ENCODE data around the gene C4BPB.

Gene C4BPB

DNA sequence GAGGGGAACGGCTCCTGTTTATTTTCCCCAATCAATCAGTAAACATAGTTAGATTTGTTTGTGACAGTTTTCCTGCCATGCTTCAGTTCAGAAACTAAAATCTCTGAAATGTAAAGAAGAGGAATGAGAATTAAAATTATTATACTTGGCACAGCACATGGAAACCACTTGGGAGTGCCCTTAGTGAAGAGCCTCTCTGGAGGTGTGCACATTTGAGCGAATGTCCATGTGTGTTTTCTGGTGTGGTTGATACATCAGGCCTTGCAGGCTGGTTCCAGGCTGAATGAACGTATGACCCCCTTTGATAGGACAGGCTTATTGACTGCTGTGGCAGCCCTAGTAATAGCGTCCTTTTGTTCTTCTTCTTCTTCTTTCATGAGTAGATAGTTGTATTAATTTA is 42.5 kb downstream of the C4BPB start:
- H3K36me3 ChIP-seq (ENCODE audit: control insufficient read depth in 2 of 2, insufficient read depth in 2 of 2, low read length in 2 of 2): no peaks in the 10 kb centered on the region
- no peaks in the 10 kb centered on the region for H3K4me1 ChIP-seq (ENCODE audit: control insufficient read depth in 2 of 2, insufficient read depth in 2 of 2, low read length in 2 of 2)
- H3K9me3 ChIP-seq (ENCODE audit: control insufficient read depth in 2 of 2, low read length in 2 of 2): peaks cover 4 to 5% of the 10 kb centered on the region in 2 donors
- H3K4me3 ChIP-seq (ENCODE audit: low read length in 2 of 2): no peak overlapping the region
- no peak overlapping the region for H3K27ac ChIP-seq (ENCODE audit: low read depth in 2 of 2, low read length in 2 of 2)
- no peak overlapping the region for H3K9ac ChIP-seq (ENCODE audit: low read depth in 1 of 2, low read length in 2 of 2)
- no peaks in the 10 kb centered on the region for H3K27me3 ChIP-seq (ENCODE audit: control insufficient read depth in 2 of 2, insufficient read depth in 2 of 2, low read length in 2 of 2)

GRCh38 chr1:207134581-207134980 is 45.9 kb downstream of the C4BPB start:
- Histone ChIP-seq H3K36me3 (ENCODE audit: control insufficient read depth in 2 of 2, insufficient read depth in 2 of 2, low read length in 2 of 2) (no peaks in the 10 kb centered on the region), H3K9me3 (ENCODE audit: control insufficient read depth in 2 of 2, low read length in 2 of 2) (peaks cover 0 to 3% of the 10 kb centered on the region in 2 donors), H3K27me3 (ENCODE audit: control insufficient read depth in 2 of 2, insufficient read depth in 2 of 2, low read length in 2 of 2) (no peaks in the 10 kb centered on the region), H3K4me1 (ENCODE audit: control insufficient read depth in 2 of 2, insufficient read depth in 2 of 2, low read length in 2 of 2) (no peaks in the 10 kb centered on the region), H3K4me3 (ENCODE audit: low read length in 2 of 2) (no peak overlapping the region), H3K27ac (ENCODE audit: low read depth in 2 of 2, low read length in 2 of 2) (no peak overlapping the region), H3K9ac (ENCODE audit: low read depth in 1 of 2, low read length in 2 of 2) (no peak overlapping the region)

- Histone ChIP-seq H3K27ac (ENCODE audit: low read depth in 2 of 2, low read length in 2 of 2) (no peak overlapping the region), H3K4me1 (ENCODE audit: control insufficient read depth in 2 of 2, insufficient read depth in 2 of 2, low read length in 2 of 2) (no peaks in the 10 kb centered on the region), H3K36me3 (ENCODE audit: control insufficient read depth in 2 of 2, insufficient read depth in 2 of 2, low read length in 2 of 2) (no peaks in the 10 kb centered on the region), H3K9me3 (ENCODE audit: control insufficient read depth in 2 of 2, low read length in 2 of 2) (no peaks in the 10 kb centered on the region), H3K27me3 (ENCODE audit: control insufficient read depth in 2 of 2, insufficient read depth in 2 of 2, low read length in 2 of 2) (no peaks in the 10 kb centered on the region), H3K4me3 (ENCODE audit: low read length in 2 of 2) (no peak overlapping the region), H3K9ac (ENCODE audit: low read depth in 1 of 2, low read length in 2 of 2) (no peak overlapping the region)
These were observed 51.0 kb downstream of the C4BPB start for GRCh38 chr1:207139616-207140015.

DNA sequence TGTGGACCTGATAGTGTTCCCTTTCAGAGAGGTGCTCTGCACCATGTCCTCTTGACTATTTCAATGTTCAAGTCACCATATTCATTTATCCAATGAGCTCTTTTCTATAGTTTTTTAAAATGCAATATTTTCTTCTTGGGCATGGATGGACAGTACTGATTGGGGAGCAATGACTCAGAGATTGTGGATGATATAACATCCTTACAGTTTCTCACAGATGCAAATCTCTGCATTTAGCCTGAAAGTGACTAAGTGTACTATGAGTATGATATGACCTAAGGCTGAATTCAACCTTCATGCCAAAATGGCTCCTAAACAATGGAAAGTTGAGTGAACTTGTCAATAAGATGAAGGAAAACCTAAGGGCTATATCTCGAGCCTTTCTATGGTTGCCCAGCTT is 51.9 kb downstream of the C4BPB start:
- no peak overlapping the region for H3K27ac ChIP-seq (ENCODE audit: low read depth in 2 of 2, low read length in 2 of 2)
- H3K36me3 ChIP-seq (ENCODE audit: control insufficient read depth in 2 of 2, insufficient read depth in 2 of 2, low read length in 2 of 2): no peaks in the 10 kb centered on the region
- no peak overlapping the region for H3K4me3 ChIP-seq (ENCODE audit: low read length in 2 of 2)
- no peak overlapping the region for H3K9ac ChIP-seq (ENCODE audit: low read depth in 1 of 2, low read length in 2 of 2)
- no peaks in the 10 kb centered on the region for H3K9me3 ChIP-seq (ENCODE audit: control insufficient read depth in 2 of 2, low read length in 2 of 2)
- no peaks in the 10 kb centered on the region for H3K4me1 ChIP-seq (ENCODE audit: control insufficient read depth in 2 of 2, insufficient read depth in 2 of 2, low read length in 2 of 2)
- H3K27me3 ChIP-seq (ENCODE audit: control insufficient read depth in 2 of 2, insufficient read depth in 2 of 2, low read length in 2 of 2): no peaks in the 10 kb centered on the region

- no peaks in the 10 kb centered on the region for H3K9me3 ChIP-seq (ENCODE audit: control insufficient read depth in 2 of 2, low read length in 2 of 2)
- no peak overlapping the region for H3K9ac ChIP-seq (ENCODE audit: low read depth in 1 of 2, low read length in 2 of 2)
- no peak overlapping the region for H3K27ac ChIP-seq (ENCODE audit: low read depth in 2 of 2, low read length in 2 of 2)
- no peak overlapping the region for H3K4me3 ChIP-seq (ENCODE audit: low read length in 2 of 2)
- no peaks in the 10 kb centered on the region for H3K27me3 ChIP-seq (ENCODE audit: control insufficient read depth in 2 of 2, insufficient read depth in 2 of 2, low read length in 2 of 2)
- no peaks in the 10 kb centered on the region for H3K4me1 ChIP-seq (ENCODE audit: control insufficient read depth in 2 of 2, insufficient read depth in 2 of 2, low read length in 2 of 2)
- no peaks in the 10 kb centered on the region for H3K36me3 ChIP-seq (ENCODE audit: control insufficient read depth in 2 of 2, insufficient read depth in 2 of 2, low read length in 2 of 2)
These were observed 56.9 kb downstream of the C4BPB start for GRCh38 chr1:207145401-207146058.

All from mucosa of rectum (tissue), 2 donors.